K562 (cell line): Measurements from ENCODE around the gene UPK2. TPM values are rescaled to one million over a fixed set of nuclear protein-coding genes. Genes with fewer than 3 reads are reported as not detected.

Experiments used
- AFF1 ChIP-seq, 2 experiments: fragments of 450-650 bp; IDR thresholded peaks; 2 replicates each; pipeline ENCODE4 v1.6.1; 2018; ENCODE audit warnings: mild to moderate bottlenecking in 2 of 2, low read depth in 1 of 2; ENCODE audit not compliant: partially characterized antibody in 2 of 2
- ATF2 ChIP-seq: sonication (generic); formaldehyde crosslinking; IDR thresholded peaks from 2 replicates; pipeline ENCODE4 v1.8.1; 2022; ENCODE audit warnings: missing genetic modification reagents
- FOXA3 ChIP-seq, 2 experiments: fragments of 450-650 bp in 1 of 2; sonication (generic) in 1 of 2; formaldehyde crosslinking; IDR thresholded peaks in 1 of 2; conservative IDR thresholded peaks in 1 of 2; 2 replicates each; pipeline versions ENCODE4 v1.4.0 to v1.8.0; 2020 to 2022; ENCODE audit warnings: mild to moderate bottlenecking in 2 of 2, missing genetic modification reagents in 1 of 2
- MLX ChIP-seq, 2 experiments: fragments of 450-650 bp in 1 of 2; sonication (generic) in 1 of 2; formaldehyde crosslinking; conservative IDR thresholded peaks; 2 replicates each; pipeline versions ENCODE4 v1.4.0 to v1.8.1; 2020 to 2022; ENCODE audit warnings: mild to moderate bottlenecking in 1 of 2, missing genetic modification reagents in 1 of 2
- STAT5B ChIP-seq: fragments of 250-450 bp; sonication (Bioruptor Pico); IDR thresholded peaks from 2 replicates; pipeline ENCODE4 v1.8.0; 2021; ENCODE audit warnings: mild to moderate bottlenecking, inconsistent platforms
- SUPT5H ChIP-seq: fragments of 450-650 bp; IDR thresholded peaks from 2 replicates; pipeline ENCODE4 v1.6.1; 2016
- THAP12 ChIP-seq: fragments of 250-450 bp; sonication (Bioruptor Pico); IDR thresholded peaks from 2 replicates; pipeline ENCODE4 v1.9.0; 2021; ENCODE audit warnings: mild to moderate bottlenecking, inconsistent platforms
- THRAP3 ChIP-seq: fragments of 450-650 bp; IDR thresholded peaks from 2 replicates; pipeline ENCODE4 v1.6.1; 2016; ENCODE audit warnings: mild to moderate bottlenecking, inconsistent platforms, borderline replicate concordance
- TSC22D4 ChIP-seq: fragments of 450-650 bp; IDR thresholded peaks from 2 replicates; pipeline ENCODE4 v1.6.1; 2016; ENCODE audit warnings: missing genetic modification characterization, missing biosample characterization, control low read depth
- ZNF174 ChIP-seq: fragments of 250-450 bp; sonication (Bioruptor Pico); IDR thresholded peaks from 2 replicates; pipeline ENCODE4 v1.4.0; 2020; ENCODE audit warnings: mild to moderate bottlenecking
- ZNF766 ChIP-seq: fragments of 200-800 bp; sonication (Bioruptor generic); conservative IDR thresholded peaks from 2 replicates; pipeline ENCODE4 v1.6.1; 2016; ENCODE audit warnings: missing genetic modification characterization, missing compliant biosample characterization
- polyA plus RNA-seq, 8 experiments: library from polyadenylated mRNA; depleted of rRNA in 4 of 8; stranded (reverse) in 5 of 8; unstranded in 3 of 8; fragments of >200 nt; fragmentation: Nextera tagmentation in 2 of 8; fragmentation: Illumina TruSeq in 1 of 8; extraction: Ambion mirVana in 2 of 8; extraction: Trizol in 1 of 8; gene quantifications; 2 replicates each; pipeline versions ENCODE4 v1.2.1 to v1.2.3, GENCODE V29; 2011 to 2014; ENCODE audit warnings: inconsistent platforms in 1 of 8, missing spikeins in 1 of 8
- total RNA-seq, 7 experiments: library from RNA; depleted of rRNA in 6 of 7; stranded (reverse); fragments of >200 nt in 6 of 7; fragmentation: Illumina TruSeq in 2 of 7; extraction: Trizol in 2 of 7; gene quantifications; 2 replicates each; pipeline versions ENCODE4 v1.2.1 to v1.2.3, GENCODE V29; 2011 to 2021; ENCODE audit warnings: low replicate concordance in 1 of 7
- TF ChIP-seq, protein P1 (sequence below): sonication (generic); formaldehyde crosslinking; IDR thresholded peaks from 2 replicates; pipeline ENCODE4 v1.8.1; 2023; ENCODE audit warnings: missing genetic modification reagents, mild to moderate bottlenecking, borderline replicate concordance

UPK2 gene
- total and polyA plus RNA-seq, 9 of the 15 experiments (the other 6 are each of a cell fraction or from before 2014, with no cell fraction given), result not detected

DNA sequence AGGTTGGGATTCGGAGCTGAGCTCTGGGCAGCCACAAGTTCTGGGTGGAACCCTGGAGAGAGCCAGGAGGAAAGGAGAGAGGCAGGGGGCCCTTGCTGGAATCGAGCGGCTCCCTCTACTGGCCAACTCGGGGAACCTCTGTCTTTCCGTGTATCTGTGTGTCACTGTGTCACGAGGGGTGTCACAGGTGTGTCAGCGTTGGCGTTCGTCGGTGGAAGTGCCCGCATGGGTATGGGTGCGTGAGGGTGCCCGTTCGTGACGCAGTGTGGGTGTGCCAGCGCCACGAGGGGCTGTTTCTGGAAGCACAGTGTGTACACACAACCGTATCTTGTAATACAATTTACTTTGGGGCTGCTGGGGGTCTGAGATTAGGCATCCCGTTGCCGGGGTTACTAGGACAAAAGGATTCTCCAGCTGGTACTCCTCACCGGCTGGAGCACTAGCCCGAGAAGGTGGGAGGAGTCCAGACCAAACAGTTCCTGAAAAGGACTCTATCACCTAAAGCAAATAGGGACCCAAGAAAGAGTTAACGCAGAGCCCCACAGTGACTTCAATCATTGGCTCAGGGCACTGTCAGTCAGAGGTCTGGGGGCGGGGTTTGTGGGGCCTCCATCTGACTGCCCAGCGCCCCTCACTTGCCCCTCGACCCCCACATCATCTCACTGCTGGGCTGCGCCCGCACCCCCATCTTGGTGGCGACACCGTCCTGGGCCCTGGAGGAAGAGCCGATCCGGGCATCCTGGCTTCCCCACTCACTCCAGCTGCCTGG lies 27.8 kb upstream of the UPK2 start (continued):
- TF ChIP-seq, protein P1, sequence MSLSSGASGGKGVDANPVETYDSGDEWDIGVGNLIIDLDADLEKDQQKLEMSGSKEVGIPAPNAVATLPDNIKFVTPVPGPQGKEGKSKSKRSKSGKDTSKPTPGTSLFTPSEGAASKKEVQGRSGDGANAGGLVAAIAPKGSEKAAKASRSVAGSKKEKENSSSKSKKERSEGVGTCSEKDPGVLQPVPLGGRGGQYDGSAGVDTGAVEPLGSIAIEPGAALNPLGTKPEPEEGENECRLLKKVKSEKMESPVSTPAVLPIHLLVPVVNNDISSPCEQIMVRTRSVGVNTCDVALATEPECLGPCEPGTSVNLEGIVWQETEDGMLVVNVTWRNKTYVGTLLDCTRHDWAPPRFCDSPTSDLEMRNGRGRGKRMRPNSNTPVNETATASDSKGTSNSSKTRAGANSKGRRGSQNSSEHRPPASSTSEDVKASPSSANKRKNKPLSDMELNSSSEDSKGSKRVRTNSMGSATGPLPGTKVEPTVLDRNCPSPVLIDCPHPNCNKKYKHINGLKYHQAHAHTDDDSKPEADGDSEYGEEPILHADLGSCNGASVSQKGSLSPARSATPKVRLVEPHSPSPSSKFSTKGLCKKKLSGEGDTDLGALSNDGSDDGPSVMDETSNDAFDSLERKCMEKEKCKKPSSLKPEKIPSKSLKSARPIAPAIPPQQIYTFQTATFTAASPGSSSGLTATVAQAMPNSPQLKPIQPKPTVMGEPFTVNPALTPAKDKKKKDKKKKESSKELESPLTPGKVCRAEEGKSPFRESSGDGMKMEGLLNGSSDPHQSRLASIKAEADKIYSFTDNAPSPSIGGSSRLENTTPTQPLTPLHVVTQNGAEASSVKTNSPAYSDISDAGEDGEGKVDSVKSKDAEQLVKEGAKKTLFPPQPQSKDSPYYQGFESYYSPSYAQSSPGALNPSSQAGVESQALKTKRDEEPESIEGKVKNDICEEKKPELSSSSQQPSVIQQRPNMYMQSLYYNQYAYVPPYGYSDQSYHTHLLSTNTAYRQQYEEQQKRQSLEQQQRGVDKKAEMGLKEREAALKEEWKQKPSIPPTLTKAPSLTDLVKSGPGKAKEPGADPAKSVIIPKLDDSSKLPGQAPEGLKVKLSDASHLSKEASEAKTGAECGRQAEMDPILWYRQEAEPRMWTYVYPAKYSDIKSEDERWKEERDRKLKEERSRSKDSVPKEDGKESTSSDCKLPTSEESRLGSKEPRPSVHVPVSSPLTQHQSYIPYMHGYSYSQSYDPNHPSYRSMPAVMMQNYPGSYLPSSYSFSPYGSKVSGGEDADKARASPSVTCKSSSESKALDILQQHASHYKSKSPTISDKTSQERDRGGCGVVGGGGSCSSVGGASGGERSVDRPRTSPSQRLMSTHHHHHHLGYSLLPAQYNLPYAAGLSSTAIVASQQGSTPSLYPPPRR (CRISPR knock-in tag), result no peak
- TF ChIP-seq AFF1 (IDR thresholded peaks at IDR 0.05; ENCODE audit: low read depth in 1 of 2, partially characterized antibody in 2 of 2), result peak in 1 of 2 experiments; percentile 29
- no peak for TF ChIP-seq TSC22D4 (tag)
- no peak for TF ChIP-seq ZNF174 (CRISPR knock-in tag)
- TF ChIP-seq SUPT5H, result no peak
- TF ChIP-seq ATF2 (CRISPR knock-in tag), result no peak
- peak in 1 of 2 experiments; percentile 54; a peak in 2 of 4 replicates for TF ChIP-seq FOXA3 (CRISPR knock-in tag; conservative IDR thresholded peaks at IDR 0.05 in 1 of 2, IDR thresholded peaks at IDR 0.05 in 1 of 2)
- TF ChIP-seq THAP12 (CRISPR knock-in tag), result no peak
- no peak for TF ChIP-seq ZNF766 (CRISPR knock-in tag)
- TF ChIP-seq STAT5B (CRISPR knock-in tag), result no peak
- TF ChIP-seq THRAP3, result no peak
- no peak for TF ChIP-seq MLX (CRISPR knock-in tag; conservative IDR thresholded peaks at IDR 0.05)
